GM12878 (cell line): ENCODE data around the gene FIBCD1. TPM values are rescaled to one million over a fixed set of nuclear protein-coding genes. Genes with fewer than 3 reads are reported as not detected.

ENCODE experiments used
- ATAC-seq: fragments of 200-7000 bp; cut with Tn5 transposase; 3 replicates; pipeline ENCODE4 v1.9.1; 2020; ENCODE audit warnings: mild to moderate bottlenecking, moderate library complexity
- BruUV-seq: library from RNA; stranded (reverse); fragments of 400-500 nt; replicated peaks from 2 replicates; lab custom pipeline; 2021; lab: Mats Ljungman, UMichigan
- CTCF ChIA-PET: fragments of 300-600 bp; sonication (Branson Sonifier 250); formaldehyde crosslinking; extraction: SDS; loops from one replicate; lab custom pipeline; 2021; ENCODE audit warnings: inconsistent platforms; lab: Yijun Ruan, JAX
- POLR2A ChIA-PET: fragments of 350-600 bp; formaldehyde crosslinking; extraction: SDS; loops from one replicate; lab custom pipeline; 2021; ENCODE audit warnings: inconsistent platforms; lab: Charles Lee
- RAD21 ChIA-PET: fragments of 300-600 bp; sonication (Branson Sonifier 250); formaldehyde crosslinking; loops from one replicate; lab custom pipeline; 2023; ENCODE audit warnings: antibody characterized with exemption; ENCODE audit not compliant: unreplicated experiment; lab: Charles Lee
- SMC1A ChIA-PET: fragments of 300-600 bp; sonication (Branson Sonifier 250); formaldehyde crosslinking; loops from one replicate; lab custom pipeline; 2023; ENCODE audit not compliant: unreplicated experiment, uncharacterized antibody; lab: Charles Lee
- DNase-seq: peaks from one replicate; pipeline ENCODE4 v3.0.0-alpha.2; 2011; ENCODE audit warnings: low read depth, low spot score
- FAIRE-seq: peaks from 3 replicates; lab custom pipeline; 2011; peaks lifted over from hg19 to GRCh38; lab: Jason Lieb, UNC
- H2AFZ ChIP-seq: 2 replicates; pipeline ENCODE4 v1.6.0; 2011; ENCODE audit warnings: low read depth, low read length, control low read depth; ENCODE audit not compliant: control insufficient read depth
- H3K27ac ChIP-seq: 2 replicates; pipeline ENCODE4 v1.5.1; 2011; ENCODE audit warnings: control low read depth; ENCODE audit not compliant: control insufficient read depth, insufficient read depth
- H3K27me3 ChIP-seq, 2 experiments: replicated peaks in 1 of 2; 2 replicates each; pipeline versions ENCODE4 v1.6.0 to v1.6.1; 2011; ENCODE audit warnings: low read length in 1 of 2; ENCODE audit not compliant: control insufficient read depth in 2 of 2, insufficient read depth in 2 of 2
- H3K36me3 ChIP-seq, 2 experiments: 2 replicates each; pipeline ENCODE4 v1.5.1; 2011; ENCODE audit warnings: low read length in 1 of 2; ENCODE audit not compliant: control insufficient read depth in 2 of 2, insufficient read depth in 2 of 2
- H3K4me1 ChIP-seq: 2 replicates; pipeline ENCODE4 v1.6.1; 2011; ENCODE audit warnings: mild to moderate bottlenecking, low read length, moderate library complexity, mixed read lengths; ENCODE audit not compliant: control insufficient read depth, insufficient read depth
- H3K4me2 ChIP-seq: 2 replicates; pipeline ENCODE4 v1.6.0; 2011; ENCODE audit warnings: control low read depth; ENCODE audit not compliant: control insufficient read depth, insufficient read depth
- H3K4me3 ChIP-seq: fragments of 200-600 bp; sonication (generic); 2 replicates; pipeline ENCODE4 v1.5.1; 2016
- H3K79me2 ChIP-seq: 2 replicates; pipeline ENCODE4 v1.6.0; 2011; ENCODE audit warnings: low read length; ENCODE audit not compliant: control insufficient read depth, insufficient read depth
- H3K9ac ChIP-seq: 2 replicates; pipeline ENCODE4 v1.8.0; 2011; ENCODE audit warnings: low read length, control low read depth, mixed read lengths; ENCODE audit not compliant: control insufficient read depth, insufficient read depth
- H3K9me3 ChIP-seq: replicated peaks from 3 replicates; pipeline ENCODE4 v1.5.1; 2011; ENCODE audit warnings: mild to moderate bottlenecking, low read length; ENCODE audit not compliant: control insufficient read depth, insufficient read depth
- H4K20me1 ChIP-seq: 2 replicates; pipeline ENCODE4 v1.6.0; 2011; ENCODE audit not compliant: control insufficient read depth, insufficient read depth
- CBX3 ChIP-seq: fragments of 200-600 bp; sonication (generic); IDR thresholded peaks from 2 replicates; pipeline ENCODE4 v1.6.1; 2016; ENCODE audit warnings: low read depth, borderline replicate concordance
- HDAC6 ChIP-seq: fragments of 200-600 bp; sonication (generic); IDR thresholded peaks from one replicate; pipeline ENCODE4 v1.8.0; 2017; ENCODE audit warnings: antibody characterized with exemption; ENCODE audit not compliant: unreplicated experiment
- HDGF ChIP-seq: fragments of 450-650 bp; IDR thresholded peaks from 2 replicates; pipeline ENCODE4 v1.6.1; 2016; ENCODE audit warnings: antibody characterized with exemption
- JUNB ChIP-seq: IDR thresholded peaks from 2 replicates; pipeline ENCODE4 v1.6.1; 2016; ENCODE audit warnings: antibody characterized with exemption, mild to moderate bottlenecking
- NFXL1 ChIP-seq: fragments of 450-650 bp; IDR thresholded peaks from 2 replicates; pipeline ENCODE4 v1.6.1; 2017; ENCODE audit warnings: antibody characterized with exemption, mild to moderate bottlenecking, borderline replicate concordance
- NRF1 ChIP-seq: conservative IDR thresholded peaks from 2 replicates; pipeline ENCODE4 v1.6.1; 2011; ENCODE audit warnings: mild to moderate bottlenecking, low read depth, low read length, improper control_type of control experiment
- RAD21 ChIP-seq: IDR thresholded peaks from 2 replicates; pipeline ENCODE4 v1.6.1; 2011; ENCODE audit warnings: mild to moderate bottlenecking, low read depth, low read length, moderate library complexity; ENCODE audit not compliant: insufficient read depth
- RBBP5 ChIP-seq: fragments of 200-600 bp; sonication (generic); conservative IDR thresholded peaks from 2 replicates; pipeline ENCODE4 v1.6.1; 2016
- TCF3 ChIP-seq: IDR thresholded peaks from 2 replicates; pipeline ENCODE4 v1.6.1; 2012; ENCODE audit warnings: low read depth, mild to moderate bottlenecking, low read length, borderline replicate concordance; ENCODE audit not compliant: insufficient read depth
- ZNF24 ChIP-seq: fragments of 450-650 bp; IDR thresholded peaks from 2 replicates; pipeline ENCODE4 v1.6.1; 2017; ENCODE audit warnings: antibody characterized with exemption, mild to moderate bottlenecking
- WGBS: methylation state at CpG from one replicate; pipeline ENCODE4 v1.1.6; 2016; ENCODE audit warnings: low lambda C conversion rate; ENCODE audit not compliant: insufficient replicate concordance, insufficient coverage; ENCODE audit errors: missing lambda C conversion rate; 5-methylcytosine and 5-hydroxymethylcytosine counted together
- in situ Hi-C: fragments of 300-500 bp; cut with MboI; formaldehyde crosslinking; loops from 9 replicates; pipeline ENCODE4 v1.14.3; 2018; ENCODE audit warnings: mixed read lengths
- intact Hi-C: fragments of 100-400 bp; cut with micrococcal nuclease; formaldehyde crosslinking; loops from one replicate; pipeline ENCODE4 v1.14.2; 2022; ENCODE audit not compliant: unreplicated experiment
- polyA plus RNA-seq, 11 experiments: library from polyadenylated mRNA; depleted of rRNA in 4 of 11; unstranded in 6 of 11; stranded (reverse) in 5 of 11; fragments of >200 nt; fragmentation: Nextera tagmentation in 4 of 11; fragmentation: Illumina TruSeq in 1 of 11; extraction: Ambion mirVana in 4 of 11; extraction: Trizol in 1 of 11; gene quantifications; 1 replicate in 1 of 11; 2 replicates in 10 of 11; pipeline versions ENCODE4 v1.2.1 to v1.2.3, GENCODE V29; 2011 to 2016; ENCODE audit warnings: inconsistent platforms in 2 of 11, missing spikeins in 2 of 11, low read depth in 1 of 11
- total RNA-seq, 4 experiments: library from RNA; depleted of rRNA in 3 of 4; stranded (reverse); fragments of >200 nt in 3 of 4; fragmentation: Illumina TruSeq in 1 of 4; extraction: Trizol in 1 of 4; gene quantifications; 2 replicates each; pipeline versions ENCODE4 v1.2.1 to v1.2.3, GENCODE V29; 2013 to 2021
- TF ChIP-seq, protein P1 (sequence below): fragments of 450-650 bp; formaldehyde crosslinking; IDR thresholded peaks from 2 replicates; pipeline ENCODE4 v1.4.0; 2022; ENCODE audit warnings: mild to moderate bottlenecking, moderate library complexity

The FIBCD1 gene
- total and polyA plus RNA-seq, 10 of the 15 experiments (the other 5 are each of a cell fraction or from before 2014, with no cell fraction given), result 0.04 to 0.95 (median 0.25) TPM; not detected in 6

DNA sequence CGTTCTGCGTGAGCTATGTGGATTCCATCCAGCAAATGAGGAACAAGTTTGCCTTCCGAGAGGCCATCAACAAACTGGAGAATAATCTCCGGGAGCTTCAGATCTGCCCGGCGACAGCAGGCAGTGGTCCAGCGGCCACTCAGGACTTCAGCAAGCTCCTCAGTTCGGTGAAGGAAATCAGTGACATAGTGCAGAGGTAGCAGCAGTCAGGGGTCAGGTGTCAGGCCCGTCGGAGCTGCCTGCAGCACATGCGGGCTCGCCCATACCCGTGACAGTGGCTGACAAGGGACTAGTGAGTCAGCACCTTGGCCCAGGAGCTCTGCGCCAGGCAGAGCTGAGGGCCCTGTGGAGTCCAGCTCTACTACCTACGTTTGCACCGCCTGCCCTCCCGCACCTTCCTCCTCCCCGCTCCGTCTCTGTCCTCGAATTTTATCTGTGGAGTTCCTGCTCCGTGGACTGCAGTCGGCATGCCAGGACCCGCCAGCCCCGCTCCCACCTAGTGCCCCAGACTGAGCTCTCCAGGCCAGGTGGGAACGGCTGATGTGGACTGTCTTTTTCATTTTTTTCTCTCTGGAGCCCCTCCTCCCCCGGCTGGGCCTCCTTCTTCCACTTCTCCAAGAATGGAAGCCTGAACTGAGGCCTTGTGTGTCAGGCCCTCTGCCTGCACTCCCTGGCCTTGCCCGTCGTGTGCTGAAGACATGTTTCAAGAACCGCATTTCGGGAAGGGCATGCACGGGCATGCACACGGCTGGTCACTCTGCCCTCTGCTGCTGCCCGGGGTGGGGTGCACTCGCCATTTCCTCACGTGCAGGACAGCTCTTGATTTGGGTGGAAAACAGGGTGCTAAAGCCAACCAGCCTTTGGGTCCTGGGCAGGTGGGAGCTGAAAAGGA is 53.3 kb downstream of the FIBCD1 start (continued):
- no peak for TF ChIP-seq CBX3
- TF ChIP-seq, all 136 proteins: peak for 0

DNA sequence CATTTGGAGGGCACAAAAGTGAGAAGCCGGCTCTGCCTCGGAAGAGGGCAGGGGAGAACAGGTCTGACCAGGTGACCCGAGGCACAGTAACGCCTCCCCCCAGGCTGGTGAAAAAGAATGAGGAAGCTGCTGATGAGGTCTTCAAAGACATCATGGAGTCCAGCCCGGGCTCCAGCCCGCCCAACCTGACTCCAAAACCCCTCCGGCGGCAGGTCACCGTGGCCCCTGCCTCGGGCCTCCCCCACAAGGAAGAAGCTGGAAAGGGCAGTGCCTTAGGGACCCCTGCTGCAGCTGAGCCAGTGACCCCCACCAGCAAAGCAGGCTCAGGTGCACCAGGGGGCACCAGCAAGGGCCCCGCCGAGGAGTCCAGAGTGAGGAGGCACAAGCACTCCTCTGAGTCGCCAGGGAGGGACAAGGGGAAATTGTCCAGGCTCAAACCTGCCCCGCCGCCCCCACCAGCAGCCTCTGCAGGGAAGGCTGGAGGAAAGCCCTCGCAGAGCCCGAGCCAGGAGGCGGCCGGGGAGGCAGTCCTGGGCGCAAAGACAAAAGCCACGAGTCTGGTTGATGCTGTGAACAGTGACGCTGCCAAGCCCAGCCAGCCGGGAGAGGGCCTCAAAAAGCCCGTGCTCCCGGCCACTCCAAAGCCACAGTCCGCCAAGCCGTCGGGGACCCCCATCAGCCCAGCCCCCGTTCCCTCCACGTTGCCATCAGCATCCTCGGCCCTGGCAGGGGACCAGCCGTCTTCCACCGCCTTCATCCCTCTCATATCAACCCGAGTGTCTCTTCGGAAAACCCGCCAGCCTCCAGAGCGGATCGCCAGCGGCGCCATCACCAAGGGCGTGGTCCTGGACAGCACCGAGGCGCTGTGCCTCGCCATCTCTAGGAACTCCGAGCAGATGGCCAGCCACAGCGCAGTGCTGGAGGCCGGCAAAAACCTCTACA is 54.2 kb downstream of the FIBCD1 start:
- RAD21 ChIA-PET, result no interaction called here
- Histone ChIP-seq H3K79me2 (no peaks in the 10 kb centered on the region), H3K27ac (no peak overlapping the region), H3K36me3 (peaks cover 23 to 39% of the 10 kb centered on the region in 2 experiments), H3K27me3 (no peaks in the 10 kb centered on the region), H3K4me2 (no peak overlapping the region), H3K9me3 (no peaks in the 10 kb centered on the region), H3K4me1 (no peaks in the 10 kb centered on the region), H2AFZ (no peak overlapping the region), H4K20me1 (no peaks in the 10 kb centered on the region), H3K4me3 (no peak overlapping the region), H3K9ac (no peak overlapping the region)
- ATAC-seq (no peak), DNase-seq (no peak), FAIRE-seq (no peak)
- CTCF ChIA-PET, result no interaction called here
- WGBS, result 95% methylated on average over 46 of the region's 47 CpGs
- POLR2A ChIA-PET, result no interaction called here
- in situ Hi-C loops, result no loop called here
- intact Hi-C loops, result no loop called here
- SMC1A ChIA-PET, result no interaction called here
- TF ChIP-seq NRF1 (no peak), TCF3 (no peak), NFXL1 (no peak), RBBP5 (no peak), JUNB (no peak), HDAC6 (no peak), ZNF24 (no peak), RAD21 (no peak), HDGF (no peak)
- TF ChIP-seq, protein P1, sequence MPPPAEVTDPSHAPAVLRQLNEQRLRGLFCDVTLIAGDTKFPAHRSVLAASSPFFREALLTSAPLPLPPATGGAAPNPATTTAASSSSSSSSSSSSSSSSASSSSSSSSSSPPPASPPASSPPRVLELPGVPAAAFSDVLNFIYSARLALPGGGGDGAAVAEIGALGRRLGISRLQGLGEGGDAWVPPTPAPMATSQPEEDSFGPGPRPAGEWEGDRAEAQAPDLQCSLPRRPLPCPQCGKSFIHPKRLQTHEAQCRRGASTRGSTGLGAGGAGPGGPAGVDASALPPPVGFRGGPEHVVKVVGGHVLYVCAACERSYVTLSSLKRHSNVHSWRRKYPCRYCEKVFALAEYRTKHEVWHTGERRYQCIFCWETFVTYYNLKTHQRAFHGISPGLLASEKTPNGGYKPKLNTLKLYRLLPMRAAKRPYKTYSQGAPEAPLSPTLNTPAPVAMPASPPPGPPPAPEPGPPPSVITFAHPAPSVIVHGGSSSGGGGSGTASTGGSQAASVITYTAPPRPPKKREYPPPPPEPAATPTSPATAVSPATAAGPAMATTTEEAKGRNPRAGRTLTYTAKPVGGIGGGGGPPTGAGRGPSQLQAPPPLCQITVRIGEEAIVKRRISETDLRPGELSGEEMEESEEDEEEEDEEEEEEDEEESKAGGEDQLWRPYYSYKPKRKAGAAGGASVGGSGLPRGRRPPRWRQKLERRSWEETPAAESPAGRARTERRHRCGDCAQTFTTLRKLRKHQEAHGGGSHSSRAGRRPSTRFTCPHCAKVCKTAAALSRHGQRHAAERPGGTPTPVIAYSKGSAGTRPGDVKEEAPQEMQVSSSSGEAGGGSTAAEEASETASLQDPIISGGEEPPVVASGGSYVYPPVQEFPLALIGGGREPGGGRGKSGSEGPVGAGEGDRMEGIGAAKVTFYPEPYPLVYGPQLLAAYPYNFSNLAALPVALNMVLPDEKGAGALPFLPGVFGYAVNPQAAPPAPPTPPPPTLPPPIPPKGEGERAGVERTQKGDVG (CRISPR knock-in tag), result no peak
- no TSS peak for BruUV-seq
